SJSA1 (cell line): ENCODE measurements around the gene POFUT2. TPM values are rescaled to one million over a fixed set of nuclear protein-coding genes. Genes with fewer than 3 reads are reported as not detected.

ENCODE experiments used
- DNase-seq, 2 experiments: peaks; one replicate each; pipeline ENCODE4 v3.0.0-alpha.2; 2015 to 2020; ENCODE audit warnings: low spot score in 2 of 2, low read depth in 1 of 2
- H3K27ac ChIP-seq: fragments of 250-450 bp; sonication (Bioruptor Pico); 2 replicates; pipeline ENCODE4 v1.5.1; 2020; ENCODE audit warnings: mild to moderate bottlenecking, moderate library complexity
- H3K27me3 ChIP-seq: fragments of 250-450 bp; sonication (Bioruptor Pico); replicated peaks from 2 replicates; pipeline ENCODE4 v1.5.1; 2020; ENCODE audit warnings: mild to moderate bottlenecking, moderate library complexity
- H3K36me3 ChIP-seq: fragments of 250-450 bp; sonication (Bioruptor Pico); 2 replicates; pipeline ENCODE4 v1.5.1; 2020; ENCODE audit warnings: mild to moderate bottlenecking
- H3K4me1 ChIP-seq: fragments of 250-450 bp; sonication (Bioruptor Pico); replicated peaks from 2 replicates; pipeline ENCODE4 v1.6.1; 2021; ENCODE audit warnings: mild to moderate bottlenecking
- H3K4me3 ChIP-seq: fragments of 250-450 bp; sonication (Bioruptor Pico); 2 replicates; pipeline ENCODE4 v1.5.1; 2020; ENCODE audit warnings: mild to moderate bottlenecking
- H3K9me3 ChIP-seq: fragments of 250-450 bp; sonication (Bioruptor Pico); replicated peaks from 2 replicates; pipeline ENCODE4 v1.5.1; 2020; ENCODE audit warnings: mild to moderate bottlenecking
- total RNA-seq: library from RNA; depleted of rRNA; stranded (reverse); fragments of >200 nt; shearing (Covaris generic); gene quantifications from 2 replicates; pipeline ENCODE4 v1.2.3, GENCODE V29; 2014

Gene POFUT2
- total RNA-seq, 1 experiment from 2014 or later, result 42.0 TPM

GRCh38 chr21:45259206-45259840 is 28.4 kb downstream of the POFUT2 start:
- H3K4me3 ChIP-seq, result no peak overlapping the region
- no peaks in the 10 kb centered on the region for H3K9me3 ChIP-seq
- no peak overlapping the region for H3K27ac ChIP-seq
- peaks cover 32% of the 10 kb centered on the region for H3K27me3 ChIP-seq
- no peaks in the 10 kb centered on the region for H3K4me1 ChIP-seq
- no peak for DNase-seq
- peaks cover 17% of the 10 kb centered on the region for H3K36me3 ChIP-seq

- Histone ChIP-seq H3K4me1 (peaks cover 1% of the 10 kb centered on the region), H3K27me3 (peaks cover 32% of the 10 kb centered on the region), H3K27ac (no peak overlapping the region), H3K36me3 (peaks cover 10% of the 10 kb centered on the region), H3K9me3 (no peaks in the 10 kb centered on the region), H3K4me3 (no peak overlapping the region)
- peak in 1 of 2 experiments; percentile 36 for DNase-seq
Observed at GRCh38 chr21:45258466-45258865, 29.2 kb downstream of the POFUT2 start.

- H3K4me3 ChIP-seq, result no peak overlapping the region
- H3K9me3 ChIP-seq, result no peaks in the 10 kb centered on the region
- H3K27ac ChIP-seq, result no peak overlapping the region
- DNase-seq, result peak in 1 of 2 experiments; percentile 42
- H3K4me1 ChIP-seq, result peaks cover 8% of the 10 kb centered on the region
- peaks cover 3% of the 10 kb centered on the region; the same call in 1 of the 2 replicates for H3K36me3 ChIP-seq
- H3K27me3 ChIP-seq, result peaks cover 32% of the 10 kb centered on the region
Observed at GRCh38 chr21:45257673-45258341, 29.9 kb downstream of the POFUT2 start.

- Histone ChIP-seq H3K9me3 (no peaks in the 10 kb centered on the region), H3K4me1 (peaks cover 8% of the 10 kb centered on the region), H3K36me3 (peaks cover 3% of the 10 kb centered on the region; the same call in 1 of the 2 replicates), H3K4me3 (no peak overlapping the region), H3K27me3 (peaks cover 32% of the 10 kb centered on the region), H3K27ac (no peak overlapping the region)
- no peak for DNase-seq
Observed at GRCh38 chr21:45256912-45257672, 30.6 kb downstream of the POFUT2 start.

- Histone ChIP-seq H3K4me1 (peaks cover 8% of the 10 kb centered on the region), H3K36me3 (no peaks in the 10 kb centered on the region), H3K27ac (no peak overlapping the region), H3K9me3 (no peaks in the 10 kb centered on the region), H3K27me3 (peaks cover 32% of the 10 kb centered on the region), H3K4me3 (no peak overlapping the region)
- DNase-seq, result peak in 1 of 2 experiments; percentile 42
Observed at GRCh38 chr21:45256021-45256911, 31.4 kb downstream of the POFUT2 start.

GRCh38 chr21:45255381-45256020 is 32.2 kb downstream of the POFUT2 start:
- Histone ChIP-seq H3K4me3 (no peak overlapping the region), H3K9me3 (no peaks in the 10 kb centered on the region), H3K4me1 (peaks cover 8% of the 10 kb centered on the region), H3K36me3 (no peaks in the 10 kb centered on the region), H3K27me3 (peaks cover 32% of the 10 kb centered on the region), H3K27ac (no peak overlapping the region)
- no peak for DNase-seq

- no peak overlapping the region for H3K27ac ChIP-seq
- peaks cover 32% of the 10 kb centered on the region for H3K27me3 ChIP-seq
- no peaks in the 10 kb centered on the region for H3K9me3 ChIP-seq
- no peak overlapping the region for H3K4me3 ChIP-seq
- peaks cover 8% of the 10 kb centered on the region for H3K4me1 ChIP-seq
- H3K36me3 ChIP-seq, result no peaks in the 10 kb centered on the region
- no peak for DNase-seq
Observed at GRCh38 chr21:45254460-45254930, 33.2 kb downstream of the POFUT2 start.

GRCh38 chr21:45253633-45254459 is 33.8 kb downstream of the POFUT2 start:
- Histone ChIP-seq H3K4me3 (no peak overlapping the region), H3K27ac (no peak overlapping the region), H3K27me3 (peaks cover 28% of the 10 kb centered on the region), H3K9me3 (no peaks in the 10 kb centered on the region), H3K36me3 (no peaks in the 10 kb centered on the region), H3K4me1 (peaks cover 11% of the 10 kb centered on the region)
- DNase-seq, result no peak

- DNase-seq, result peak in 1 of 2 experiments; percentile 34
- Histone ChIP-seq H3K4me1 (peaks cover 15% of the 10 kb centered on the region), H3K4me3 (no peak overlapping the region), H3K27me3 (peaks cover 21% of the 10 kb centered on the region), H3K9me3 (no peaks in the 10 kb centered on the region), H3K36me3 (no peaks in the 10 kb centered on the region), H3K27ac (no peak overlapping the region)
Observed at GRCh38 chr21:45253180-45253579, 34.5 kb downstream of the POFUT2 start.

GRCh38 chr21:45252448-45252925 is 35.2 kb downstream of the POFUT2 start:
- H3K4me3 ChIP-seq, result no peak overlapping the region
- H3K27me3 ChIP-seq, result peaks cover 14% of the 10 kb centered on the region
- no peaks in the 10 kb centered on the region for H3K36me3 ChIP-seq
- no peaks in the 10 kb centered on the region for H3K9me3 ChIP-seq
- peaks cover 15% of the 10 kb centered on the region for H3K4me1 ChIP-seq
- no peak for DNase-seq
- no peak overlapping the region for H3K27ac ChIP-seq

GRCh38 chr21:45251635-45252447 is 35.9 kb downstream of the POFUT2 start:
- Histone ChIP-seq H3K9me3 (no peaks in the 10 kb centered on the region), H3K27me3 (peaks cover 10% of the 10 kb centered on the region; the same call in 1 of the 2 replicates), H3K36me3 (no peaks in the 10 kb centered on the region), H3K27ac (no peak overlapping the region), H3K4me1 (peaks cover 15% of the 10 kb centered on the region), H3K4me3 (no peak overlapping the region)
- no peak for DNase-seq
